CD4-positive, alpha-beta T cell treated with Interleukin-6 at 100 ng/mL for 8 hours (primary cell): ENCODE results near the gene RAD1.

Experiments
- DNase-seq: peaks from one replicate; pipeline ENCODE4 v3.0.0-alpha.2; 2020; ENCODE audit warnings: mixed read lengths, low spot score

RAD1 gene

DNA sequence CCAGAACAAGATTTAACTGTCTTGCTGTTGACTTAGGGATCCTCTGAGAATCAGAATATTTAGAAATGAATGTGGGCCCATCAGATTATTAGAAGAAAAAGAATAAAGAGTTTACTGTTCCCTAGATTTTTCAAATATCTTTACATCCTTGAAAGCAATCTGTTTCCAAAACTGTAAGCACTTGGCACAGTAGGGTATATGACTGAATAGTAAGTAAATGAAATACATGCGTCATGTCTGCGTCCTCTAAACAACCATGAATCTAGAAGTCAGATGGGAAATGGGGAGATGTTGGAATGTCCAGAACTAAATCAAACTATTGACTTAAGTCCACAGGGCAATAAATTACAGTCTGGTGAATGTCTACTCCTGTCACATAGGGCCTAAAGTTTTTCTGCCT, 50.2 kb downstream of the RAD1 start:
- DNase-seq: no peak

GRCh38 chr5:34863946-34864345, 51.4 kb downstream of the RAD1 start:
- no peak for DNase-seq

DNA sequence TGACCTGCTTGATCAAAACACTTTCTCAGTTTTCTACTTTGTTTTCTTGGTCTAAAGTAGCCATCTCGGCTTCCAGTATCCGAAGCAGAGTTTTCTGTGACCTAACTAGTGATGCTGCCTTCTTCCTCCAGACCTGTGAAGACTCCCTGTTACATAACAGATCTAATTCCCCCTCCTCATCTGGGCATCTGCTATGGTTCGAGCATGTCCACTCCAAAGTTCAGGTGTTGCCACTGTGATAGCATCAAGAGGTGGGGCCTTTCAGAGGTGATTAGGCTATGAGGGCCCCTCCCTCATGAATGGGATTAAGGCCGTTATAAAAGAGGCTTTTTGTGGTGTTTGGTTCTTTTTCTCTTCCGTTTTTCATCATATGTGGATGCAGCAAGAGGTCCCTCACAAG, 56.1 kb downstream of the RAD1 start:
- no peak for DNase-seq

- DNase-seq: no peak
Observed at GRCh38 chr5:34858790-34859189, 56.5 kb downstream of the RAD1 start.

DNA sequence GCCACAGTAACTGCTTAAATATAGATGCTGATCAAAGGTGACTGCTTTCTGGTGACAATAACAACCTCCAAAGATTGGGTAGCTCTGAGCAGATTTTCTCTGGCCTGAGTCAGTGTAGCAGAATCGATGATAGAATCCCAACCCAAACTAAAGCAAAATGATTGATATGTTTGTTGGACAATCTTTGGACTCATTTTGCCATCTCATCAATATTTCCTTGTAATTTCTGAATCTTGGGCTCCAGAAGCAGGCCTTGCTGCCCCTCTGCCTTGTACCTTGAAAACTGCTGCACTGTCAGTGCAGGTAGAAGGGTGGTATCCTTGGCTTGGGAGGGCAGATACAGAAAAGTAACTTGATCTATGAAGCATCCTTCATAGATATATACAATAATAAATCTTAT, 57.4 kb downstream of the RAD1 start:
- DNase-seq: no peak

GRCh38 chr5:34857161-34857560, 58.1 kb downstream of the RAD1 start:
- DNase-seq: no peak
